RWPE2 (cell line): ENCODE measurements around the gene UBA1.

Source experiments
- ATAC-seq: fragments of 200-7000 bp; cut with Tn5 transposase; 3 replicates; pipeline ENCODE4 v1.9.1; 2021; ENCODE audit warnings: low read depth
- DNase-seq: peaks from one replicate; pipeline ENCODE4 v3.0.0-alpha.2; 2020; ENCODE audit warnings: low spot score
- H3K27ac ChIP-seq: fragments of 450-650 bp; 2 replicates; pipeline ENCODE4 v1.5.1; 2017; ENCODE audit warnings: mild to moderate bottlenecking; ENCODE audit not compliant: poor library complexity, severe bottlenecking
- H3K27me3 ChIP-seq: fragments of 250-450 bp; sonication (Bioruptor Pico); 2 replicates; pipeline ENCODE4 v1.5.1; 2021; ENCODE audit warnings: mild to moderate bottlenecking, moderate library complexity; ENCODE audit not compliant: insufficient read depth, poor library complexity, severe bottlenecking
- H3K36me3 ChIP-seq: fragments of 250-450 bp; sonication (Bioruptor Pico); 2 replicates; pipeline ENCODE4 v1.5.1; 2020; ENCODE audit warnings: low read depth, mild to moderate bottlenecking, moderate library complexity
- H3K4me1 ChIP-seq: fragments of 250-450 bp; sonication (Bioruptor Pico); 2 replicates; pipeline ENCODE4 v1.5.1; 2021; ENCODE audit warnings: mild to moderate bottlenecking, moderate library complexity; ENCODE audit not compliant: insufficient read depth, poor library complexity, severe bottlenecking
- H3K4me3 ChIP-seq: fragments of 250-450 bp; sonication (Bioruptor Pico); 2 replicates; pipeline ENCODE4 v1.5.1; 2021; ENCODE audit warnings: mild to moderate bottlenecking, moderate library complexity; ENCODE audit not compliant: severe bottlenecking
- H3K9me3 ChIP-seq: fragments of 250-450 bp; sonication (Bioruptor Pico); 2 replicates; pipeline ENCODE4 v1.5.1; 2021; ENCODE audit warnings: mild to moderate bottlenecking, moderate library complexity; ENCODE audit not compliant: severe bottlenecking
- TF ChIP-seq, protein P1 (sequence below): fragments of 450-650 bp; IDR thresholded peaks from one replicate; pipeline ENCODE4 v1.5.1; 2017; ENCODE audit warnings: mild to moderate bottlenecking, moderate library complexity; ENCODE audit not compliant: poor library complexity, severe bottlenecking

UBA1 gene

DNA sequence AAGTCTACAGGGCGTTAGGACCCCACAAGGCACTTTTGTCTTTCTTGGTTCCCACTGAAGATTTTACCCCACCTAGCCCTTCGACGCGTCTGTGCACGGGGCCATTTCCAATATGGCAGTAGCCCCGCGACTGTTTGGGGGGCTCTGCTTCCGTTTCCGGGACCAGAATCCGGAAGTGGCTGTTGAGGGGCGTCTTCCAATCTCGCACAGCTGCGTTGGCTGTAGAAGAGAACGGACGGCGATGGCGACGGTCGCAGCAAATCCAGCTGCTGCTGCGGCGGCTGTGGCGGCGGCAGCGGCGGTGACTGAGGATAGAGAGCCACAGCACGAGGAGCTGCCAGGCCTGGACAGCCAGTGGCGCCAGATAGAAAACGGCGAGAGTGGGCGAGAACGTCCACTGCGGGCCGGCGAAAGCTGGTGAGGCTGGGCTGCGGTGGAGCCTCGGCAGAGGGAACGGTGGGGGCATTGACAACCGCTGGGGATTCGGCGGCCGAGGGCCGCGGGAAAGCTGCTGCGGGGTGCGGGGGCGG, 39.2 kb downstream of the UBA1 start, which contains the start of gene USP11:
TSS of gene USP11 (plus strand) at position 207 of the 530 bp plus-strand sequence. CDS start at position 242, 35 bp downstream.
- Histone ChIP-seq H3K36me3 (peaks cover 12% of the 10 kb centered on the region), H3K9me3 (no peaks in the 10 kb centered on the region), H3K27ac (peak within 1 kb of the TSS; percentile 77), H3K27me3 (no peaks in the 10 kb centered on the region), H3K4me1 (peaks cover 3% of the 10 kb centered on the region), H3K4me3 (peak within 1 kb of the TSS; percentile 87)
- ATAC-seq (peak; percentile 25; the same call in 2 of the 3 replicates), DNase-seq (no peak)
- TF ChIP-seq, protein P1, sequence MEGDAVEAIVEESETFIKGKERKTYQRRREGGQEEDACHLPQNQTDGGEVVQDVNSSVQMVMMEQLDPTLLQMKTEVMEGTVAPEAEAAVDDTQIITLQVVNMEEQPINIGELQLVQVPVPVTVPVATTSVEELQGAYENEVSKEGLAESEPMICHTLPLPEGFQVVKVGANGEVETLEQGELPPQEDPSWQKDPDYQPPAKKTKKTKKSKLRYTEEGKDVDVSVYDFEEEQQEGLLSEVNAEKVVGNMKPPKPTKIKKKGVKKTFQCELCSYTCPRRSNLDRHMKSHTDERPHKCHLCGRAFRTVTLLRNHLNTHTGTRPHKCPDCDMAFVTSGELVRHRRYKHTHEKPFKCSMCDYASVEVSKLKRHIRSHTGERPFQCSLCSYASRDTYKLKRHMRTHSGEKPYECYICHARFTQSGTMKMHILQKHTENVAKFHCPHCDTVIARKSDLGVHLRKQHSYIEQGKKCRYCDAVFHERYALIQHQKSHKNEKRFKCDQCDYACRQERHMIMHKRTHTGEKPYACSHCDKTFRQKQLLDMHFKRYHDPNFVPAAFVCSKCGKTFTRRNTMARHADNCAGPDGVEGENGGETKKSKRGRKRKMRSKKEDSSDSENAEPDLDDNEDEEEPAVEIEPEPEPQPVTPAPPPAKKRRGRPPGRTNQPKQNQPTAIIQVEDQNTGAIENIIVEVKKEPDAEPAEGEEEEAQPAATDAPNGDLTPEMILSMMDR = no peak

DNA sequence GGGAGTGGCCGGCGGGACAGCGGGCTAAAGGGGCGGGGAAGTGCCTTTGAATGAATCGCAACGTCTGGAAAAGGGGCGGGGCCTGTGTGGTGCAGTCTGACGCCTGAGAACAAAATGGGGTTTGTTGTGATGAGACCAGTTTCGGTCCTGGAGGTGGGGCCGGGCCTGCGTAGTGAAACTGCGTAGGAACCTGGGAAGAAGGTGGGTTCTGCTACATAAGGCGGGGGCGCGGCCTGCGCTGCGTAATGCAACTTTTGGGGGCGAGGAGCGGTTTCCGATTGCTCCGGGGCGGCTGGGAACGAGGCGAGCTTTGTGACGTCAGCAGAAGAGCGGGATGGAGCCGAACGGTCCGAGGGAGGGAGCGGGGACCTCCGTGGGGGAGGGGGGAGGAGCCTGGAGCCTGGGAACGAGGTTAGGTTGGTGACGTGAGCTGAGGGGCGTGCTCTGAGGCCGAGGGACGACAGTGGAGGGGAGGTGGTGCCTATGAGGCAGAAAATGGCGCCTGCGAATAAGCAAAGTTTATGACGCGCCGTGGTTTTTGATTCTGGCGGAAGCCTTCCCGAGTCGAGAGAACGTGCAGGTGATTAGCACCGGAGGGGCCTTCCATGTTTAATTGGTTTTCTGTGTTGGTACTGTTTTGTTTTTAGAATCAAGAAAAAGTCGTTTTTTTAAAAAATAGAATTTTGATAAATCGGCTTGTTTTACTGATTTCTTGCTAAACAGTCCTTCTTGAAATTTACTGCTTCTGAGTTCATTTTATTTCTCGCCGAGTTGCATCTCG, 39.9 kb downstream of the UBA1 start:
- DNase-seq (peak; percentile 94), ATAC-seq (peak; percentile 83)
- TF ChIP-seq, protein P1 = no peak
- Histone ChIP-seq H3K27ac (peak overlapping the region; percentile 77), H3K9me3 (no peaks in the 10 kb centered on the region), H3K27me3 (no peaks in the 10 kb centered on the region), H3K36me3 (peaks cover 6% of the 10 kb centered on the region), H3K4me3 (peak overlapping the region; percentile 87), H3K4me1 (peaks cover 3% of the 10 kb centered on the region)

DNA sequence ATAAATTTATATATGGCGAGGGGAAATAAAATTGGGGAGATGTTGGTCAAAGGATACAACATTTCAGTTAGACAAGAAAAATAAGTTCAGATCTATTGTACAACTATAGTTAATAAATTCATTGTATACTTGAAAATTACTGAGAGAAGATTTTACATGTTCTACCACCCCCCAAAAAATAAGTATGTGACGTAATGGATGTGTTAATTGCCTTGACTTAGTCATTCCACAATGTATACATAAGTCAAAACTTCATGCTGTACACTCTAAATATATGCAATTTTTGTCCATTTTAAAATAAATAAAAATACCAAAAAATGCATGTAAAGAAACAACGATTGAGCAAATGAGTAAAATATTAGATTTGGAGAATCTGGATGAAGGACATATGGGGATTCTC, 41.0 kb downstream of the UBA1 start:
- Histone ChIP-seq H3K4me1 (peaks cover 3% of the 10 kb centered on the region), H3K4me3 (peak overlapping the region; percentile 87), H3K27ac (no peak overlapping the region), H3K9me3 (no peaks in the 10 kb centered on the region), H3K36me3 (peaks cover 5% of the 10 kb centered on the region; the same call in 1 of the 2 replicates), H3K27me3 (no peaks in the 10 kb centered on the region)
- no peak for ATAC-seq
- DNase-seq = no peak
- TF ChIP-seq, protein P1 = no peak

DNA sequence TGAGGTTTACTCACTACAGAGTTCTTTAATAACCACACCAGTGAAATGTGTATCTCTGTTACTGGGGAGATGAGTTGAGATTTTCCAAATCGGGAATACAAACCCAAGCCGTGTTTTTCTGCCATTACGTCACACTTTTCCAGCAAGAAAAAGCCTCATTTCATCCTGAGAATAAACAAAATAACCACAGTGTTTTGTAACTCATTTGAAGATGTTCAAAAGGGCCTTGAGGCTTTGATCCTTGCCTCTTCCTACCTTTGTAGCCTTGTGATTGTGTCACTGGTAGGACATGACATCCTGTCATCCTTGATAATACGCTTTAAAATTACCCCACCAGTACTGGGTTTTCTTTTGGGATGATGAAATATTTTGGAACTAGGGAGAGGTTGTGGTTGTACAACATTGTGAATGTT, 42.1 kb downstream of the UBA1 start:
- Histone ChIP-seq H3K4me3 (no peak overlapping the region), H3K9me3 (no peaks in the 10 kb centered on the region), H3K36me3 (peaks cover 5% of the 10 kb centered on the region; the same call in 1 of the 2 replicates), H3K27me3 (no peaks in the 10 kb centered on the region), H3K4me1 (peaks cover 3% of the 10 kb centered on the region), H3K27ac (no peak overlapping the region)
- TF ChIP-seq, protein P1 = no peak
- DNase-seq (no peak), ATAC-seq (no peak)

DNA sequence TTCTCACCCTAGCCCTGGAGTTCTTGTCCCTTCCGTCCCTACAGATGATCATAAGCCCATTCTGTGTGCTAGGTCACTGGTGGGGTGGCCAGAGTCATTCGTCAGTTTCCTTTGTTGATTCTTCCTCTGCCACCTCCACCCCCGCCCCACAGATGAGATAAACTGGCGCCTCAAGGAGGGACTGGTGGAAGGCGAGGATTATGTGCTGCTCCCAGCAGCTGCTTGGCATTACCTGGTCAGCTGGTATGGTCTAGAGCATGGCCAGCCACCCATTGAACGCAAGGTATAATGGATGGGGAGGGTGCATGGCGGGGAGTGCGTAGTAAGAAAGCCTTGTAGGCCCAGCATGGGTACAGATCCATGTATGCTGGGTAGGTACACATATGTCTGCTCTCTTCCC, 45.6 kb downstream of the UBA1 start:
- Histone ChIP-seq H3K27me3 (no peaks in the 10 kb centered on the region), H3K36me3 (peaks cover 5% of the 10 kb centered on the region; the same call in 1 of the 2 replicates), H3K27ac (no peak overlapping the region), H3K9me3 (no peaks in the 10 kb centered on the region), H3K4me1 (no peaks in the 10 kb centered on the region), H3K4me3 (no peak overlapping the region)
- ATAC-seq (no peak), DNase-seq (no peak)
- TF ChIP-seq, protein P1 = no peak
